GM12801 (cell line): ENCODE measurements around the gene VWA1.

ENCODE experiments used
- CTCF ChIP-seq: IDR thresholded peaks from one replicate; pipeline ENCODE4 v1.5.1; 2011; ENCODE audit warnings: control low read depth; ENCODE audit not compliant: insufficient read length; ENCODE audit errors: extremely low read depth

VWA1 gene

GRCh38 chr1:1430992-1431844 lies 4.3 kb upstream of the VWA1 start:
- no peak for TF ChIP-seq CTCF

- TF ChIP-seq CTCF = no peak
Measured at GRCh38 chr1:1431845-1432273, 3.6 kb upstream of the VWA1 start.

GRCh38 chr1:1432274-1432950 lies 3.1 kb upstream of the VWA1 start:
- no peak for TF ChIP-seq CTCF

DNA sequence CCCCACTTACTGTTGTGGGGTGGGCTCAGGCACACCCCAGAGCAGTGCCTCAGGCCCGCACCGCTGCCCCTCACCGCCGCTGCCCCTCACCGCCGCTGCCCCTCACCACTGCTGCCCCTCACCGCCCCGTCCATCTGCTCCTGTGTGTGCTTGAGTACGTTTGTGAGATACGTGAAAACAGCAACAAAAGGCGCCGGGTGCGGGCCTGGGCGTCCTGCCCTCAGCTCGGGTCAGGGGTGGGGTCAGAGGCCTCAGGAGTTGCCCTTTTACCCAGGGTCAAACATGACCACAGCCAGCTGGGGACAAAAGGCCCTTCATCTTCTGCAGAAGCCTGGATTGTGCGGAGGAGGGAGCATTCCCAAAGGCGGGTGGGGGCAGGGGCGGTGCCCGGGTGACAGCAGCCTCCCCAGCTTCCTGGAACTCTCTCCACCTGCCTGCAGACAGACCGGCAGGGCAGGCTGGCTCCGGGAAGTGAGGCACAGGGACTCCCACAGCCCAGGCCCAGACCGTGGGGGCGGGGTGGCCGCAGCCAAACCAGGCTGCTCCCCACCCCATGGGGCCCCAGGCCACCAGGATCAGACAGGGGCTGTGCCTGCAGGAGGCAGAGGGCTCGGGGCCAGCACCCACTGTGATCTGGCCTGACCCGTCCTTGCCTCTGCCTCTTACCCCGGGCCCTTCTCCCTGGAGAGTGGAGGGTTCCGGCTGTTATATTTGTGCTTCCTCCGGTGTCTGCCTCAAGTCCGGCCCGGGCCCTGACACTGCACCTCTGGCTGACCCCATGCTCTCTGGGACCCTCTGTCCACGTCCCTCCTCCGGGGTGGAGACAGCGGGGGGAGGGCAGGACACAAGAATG lies 2.3 kb upstream of the VWA1 start:
- TF ChIP-seq CTCF = no peak

GRCh38 chr1:1433804-1434130 lies 1.7 kb upstream of the VWA1 start:
- TF ChIP-seq CTCF = no peak

- TF ChIP-seq CTCF = no peak
Measured at GRCh38 chr1:1434131-1434823, 1.2 kb upstream of the VWA1 start.

- no peak for TF ChIP-seq CTCF
Measured at GRCh38 chr1:1434824-1435105, 725 bp upstream of the VWA1 start.
